ENCODE measurements around the gene OLFM1. TPM values are rescaled to one million over a fixed set of nuclear protein-coding genes. Genes with fewer than 3 reads are reported as not detected.

The OLFM1 gene
- total RNA-seq, 1 donor from 2014 or later: 10.0 TPM

DNA sequence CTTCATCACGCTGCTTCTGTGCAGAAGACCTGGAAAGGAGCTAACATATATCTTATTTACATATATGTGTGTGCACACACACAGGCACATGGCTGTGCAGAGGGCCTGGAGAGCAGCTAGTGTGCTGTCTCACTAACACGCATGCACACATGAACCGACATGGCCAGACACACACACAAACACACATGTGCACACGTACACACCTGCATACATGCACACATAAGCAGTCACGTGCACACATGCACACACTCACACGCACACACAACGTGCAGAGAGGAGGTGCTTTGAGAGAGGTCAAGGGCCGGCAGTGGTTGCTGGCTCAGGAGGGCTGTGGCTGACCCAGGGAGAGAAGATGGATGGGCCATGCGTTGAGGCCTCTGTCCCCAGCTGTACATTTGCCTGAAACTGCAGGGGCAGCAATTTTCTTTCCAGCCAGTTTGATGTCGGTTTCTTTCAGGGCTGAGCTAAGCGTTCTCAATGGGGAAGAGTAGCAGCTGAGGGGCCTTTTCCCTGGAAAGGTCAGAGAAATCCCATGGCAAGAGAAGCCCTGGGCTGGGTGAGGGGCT is 66.7 kb downstream of the OLFM1 start:
- H3K4me3 ChIP-seq: no peak overlapping the region
- no peaks in the 10 kb centered on the region for H3K36me3 ChIP-seq
- peaks cover 7% of the 10 kb centered on the region for H3K9me3 ChIP-seq (replicated peaks)
- no peaks in the 10 kb centered on the region for H3K4me1 ChIP-seq
- TF ChIP-seq CTCF (IDR thresholded peaks at IDR 0.05; ENCODE audit: borderline replicate concordance): no peak
- peaks cover 72% of the 10 kb centered on the region for H3K27me3 ChIP-seq (ENCODE audit: low read depth)
- intact Hi-C loops (cut with micrococcal nuclease): no loop called here
- no peak for DNase-seq
- no peak overlapping the region for H3K27ac ChIP-seq (replicated peaks)

DNA sequence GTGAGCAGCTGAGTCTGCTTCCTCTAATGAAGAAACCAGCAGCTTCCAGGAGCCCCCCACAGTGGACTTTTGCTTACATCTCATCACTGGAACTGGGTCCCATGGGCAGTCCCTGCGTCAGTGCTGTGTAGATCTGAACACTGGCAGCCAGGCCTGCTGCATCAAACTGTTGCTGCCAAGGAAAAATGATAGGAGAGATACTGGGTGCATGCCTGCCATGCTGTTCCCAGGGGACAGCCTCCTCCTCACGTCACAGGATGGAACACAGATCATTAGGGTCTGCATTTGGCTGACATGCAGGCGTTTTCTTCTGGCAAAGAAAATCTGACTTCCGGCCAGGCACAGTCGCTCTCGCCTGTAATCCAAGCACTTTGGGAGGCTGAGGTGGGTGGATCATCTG is 67.9 kb downstream of the OLFM1 start:
- Histone ChIP-seq H3K4me1 (no peaks in the 10 kb centered on the region), H3K27ac (replicated peaks) (no peak overlapping the region), H3K27me3 (ENCODE audit: low read depth) (peaks cover 84% of the 10 kb centered on the region), H3K36me3 (no peaks in the 10 kb centered on the region), H3K9me3 (replicated peaks) (peaks cover 4% of the 10 kb centered on the region), H3K4me3 (no peak overlapping the region)
- intact Hi-C loops (cut with micrococcal nuclease): no loop called here
- no peak for DNase-seq
- no peak for TF ChIP-seq CTCF (IDR thresholded peaks at IDR 0.05; ENCODE audit: borderline replicate concordance)

- intact Hi-C loops (cut with micrococcal nuclease): no loop called here
- no peaks in the 10 kb centered on the region for H3K36me3 ChIP-seq
- H3K27ac ChIP-seq (replicated peaks): no peak overlapping the region
- no peaks in the 10 kb centered on the region for H3K4me1 ChIP-seq
- no peak overlapping the region for H3K4me3 ChIP-seq
- no peaks in the 10 kb centered on the region for H3K9me3 ChIP-seq (replicated peaks)
- H3K27me3 ChIP-seq (ENCODE audit: low read depth): peaks cover 89% of the 10 kb centered on the region
- no peak for TF ChIP-seq CTCF (IDR thresholded peaks at IDR 0.05; ENCODE audit: borderline replicate concordance)
- DNase-seq: peak; percentile 28
These were observed 69.3 kb downstream of the OLFM1 start for GRCh38 chr9:135156525-135157510.

- DNase-seq: no peak
- H3K36me3 ChIP-seq: no peaks in the 10 kb centered on the region
- no peak overlapping the region for H3K4me3 ChIP-seq
- no peaks in the 10 kb centered on the region for H3K9me3 ChIP-seq (replicated peaks)
- no peaks in the 10 kb centered on the region for H3K4me1 ChIP-seq
- intact Hi-C loops (cut with micrococcal nuclease): no loop called here
- H3K27me3 ChIP-seq (ENCODE audit: low read depth): peaks cover 86% of the 10 kb centered on the region
- TF ChIP-seq CTCF (IDR thresholded peaks at IDR 0.05; ENCODE audit: borderline replicate concordance): no peak
- no peak overlapping the region for H3K27ac ChIP-seq (replicated peaks)
These were observed 70.5 kb downstream of the OLFM1 start for GRCh38 chr9:135157856-135158563.

DNA sequence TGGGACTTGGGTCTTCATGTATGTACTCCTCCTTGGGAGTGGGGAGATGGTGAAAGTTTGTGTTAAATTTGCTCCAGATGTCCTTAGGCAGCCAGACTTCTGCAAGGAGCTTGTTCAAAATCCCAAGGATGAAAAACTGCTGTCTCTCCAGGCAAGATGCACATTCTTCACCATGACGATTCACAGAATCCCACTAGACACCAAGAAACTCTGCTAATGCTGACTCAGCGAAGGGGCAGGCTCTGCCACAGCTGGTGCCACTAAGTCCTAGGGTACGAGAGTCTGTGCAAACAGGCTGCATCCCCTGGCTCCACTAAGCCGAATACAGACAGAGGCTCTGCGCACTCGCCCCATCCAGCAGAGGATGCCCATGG is 71.1 kb downstream of the OLFM1 start:
- Histone ChIP-seq H3K4me3 (no peak overlapping the region), H3K27ac (replicated peaks) (no peak overlapping the region), H3K9me3 (replicated peaks) (no peaks in the 10 kb centered on the region), H3K27me3 (ENCODE audit: low read depth) (peaks cover 86% of the 10 kb centered on the region), H3K36me3 (no peaks in the 10 kb centered on the region), H3K4me1 (no peaks in the 10 kb centered on the region)
- TF ChIP-seq CTCF (IDR thresholded peaks at IDR 0.05; ENCODE audit: borderline replicate concordance): no peak
- no peak for DNase-seq
- intact Hi-C loops (cut with micrococcal nuclease): no loop called here

Measured in left ventricle myocardium inferior (tissue), 1 donor.